HG03135 (cell line): ENCODE results near the gene LYZ.

ENCODE experiments used
- ATAC-seq: cut with Tn5 transposase; IDR thresholded peaks from one replicate; pipeline ENCODE4 v1.9.1; 2021; ENCODE audit warnings: mild to moderate bottlenecking, moderate library complexity; ENCODE audit not compliant: unreplicated experiment

LYZ gene

DNA sequence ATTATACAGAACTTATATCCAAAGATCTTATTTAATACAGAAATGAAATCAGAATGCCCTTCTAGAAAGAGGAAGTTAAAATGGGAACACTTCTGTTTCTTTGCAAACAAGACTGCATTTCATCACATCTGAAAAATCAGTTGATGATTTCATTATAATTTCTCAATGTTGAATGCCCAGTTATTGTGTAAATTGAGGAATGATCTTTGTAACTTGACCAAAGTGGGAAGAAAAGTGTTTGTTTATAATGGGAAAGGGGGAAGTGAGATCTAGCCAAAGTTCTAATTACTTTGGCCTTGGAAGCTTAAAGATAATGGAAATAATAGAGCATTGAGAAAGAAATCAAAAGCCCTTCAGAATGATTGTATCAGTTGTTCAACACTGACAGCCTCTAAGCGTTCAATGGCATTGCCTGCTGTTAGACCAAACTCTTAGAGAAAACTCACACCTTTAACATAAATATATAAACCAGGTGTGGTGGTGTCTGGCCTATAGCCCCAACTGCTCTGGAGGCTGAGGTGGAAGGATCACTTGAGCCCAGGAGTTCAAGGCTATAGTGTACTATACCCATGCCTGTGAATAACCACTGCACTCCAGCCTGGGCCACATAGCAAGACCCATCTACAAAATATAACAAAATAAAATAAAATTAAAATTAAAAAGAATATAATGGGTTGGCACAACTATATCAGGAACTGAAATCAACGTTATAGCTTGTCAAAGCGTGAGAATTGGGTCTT lies 9.9 kb upstream of the LYZ start:
- no peak for ATAC-seq

DNA sequence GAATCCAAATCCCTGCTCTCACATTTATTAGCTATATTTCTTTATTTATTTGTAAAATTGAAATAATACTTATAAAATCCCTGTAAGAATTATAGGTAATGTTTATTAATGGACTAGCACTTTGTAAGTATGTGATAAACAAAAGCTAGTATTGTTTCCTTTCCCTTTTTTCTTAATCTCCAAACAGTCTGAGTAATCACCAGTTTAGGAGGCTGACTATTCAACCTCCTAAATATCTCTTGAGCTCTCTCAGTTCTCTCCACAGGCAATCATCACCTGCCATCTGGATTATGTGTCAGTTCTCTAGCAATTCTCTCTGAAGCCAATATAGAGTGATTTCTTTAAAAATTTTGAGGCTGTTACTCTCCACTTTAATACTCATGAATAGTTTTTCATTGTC lies 9.2 kb upstream of the LYZ start:
- no peak for ATAC-seq

DNA sequence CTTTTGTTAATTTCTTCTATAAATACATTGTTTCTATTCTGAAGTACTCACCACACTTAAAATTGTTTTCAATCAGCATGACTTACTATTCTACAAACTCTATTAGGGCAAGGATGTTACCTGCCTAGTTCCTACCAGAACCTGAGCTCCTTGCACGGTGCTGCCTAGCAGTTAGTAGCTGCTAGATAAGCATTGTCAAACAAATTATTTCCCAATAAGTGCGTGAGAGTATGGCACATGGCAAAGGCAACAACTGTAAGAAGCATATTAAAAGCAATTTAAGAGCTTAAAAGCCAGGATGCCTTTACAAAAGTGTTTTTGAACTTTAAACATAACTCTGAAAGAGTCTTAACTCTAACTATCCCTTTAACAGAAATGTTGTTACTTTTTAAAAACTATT lies 8.2 kb upstream of the LYZ start:
- no peak for ATAC-seq

DNA sequence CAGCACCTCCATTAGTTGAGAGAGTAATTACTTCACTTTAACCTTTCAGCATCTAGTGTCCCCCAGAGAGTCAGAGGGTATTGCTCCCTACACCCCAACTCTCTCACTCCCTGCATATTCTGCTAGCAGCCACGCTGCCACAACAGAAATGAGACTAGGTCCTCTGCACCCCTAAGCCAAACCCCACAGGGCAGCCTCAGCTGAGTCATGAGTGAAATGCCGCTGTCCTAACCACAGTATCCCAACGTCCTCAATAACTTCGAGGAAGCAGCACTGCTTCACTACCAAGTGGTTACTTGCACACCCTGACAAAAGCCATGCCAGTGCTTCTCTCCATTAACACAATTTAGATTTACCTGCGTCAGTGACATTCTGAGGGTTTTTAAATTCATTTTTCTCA lies 6.9 kb upstream of the LYZ start:
- no peak for ATAC-seq

DNA sequence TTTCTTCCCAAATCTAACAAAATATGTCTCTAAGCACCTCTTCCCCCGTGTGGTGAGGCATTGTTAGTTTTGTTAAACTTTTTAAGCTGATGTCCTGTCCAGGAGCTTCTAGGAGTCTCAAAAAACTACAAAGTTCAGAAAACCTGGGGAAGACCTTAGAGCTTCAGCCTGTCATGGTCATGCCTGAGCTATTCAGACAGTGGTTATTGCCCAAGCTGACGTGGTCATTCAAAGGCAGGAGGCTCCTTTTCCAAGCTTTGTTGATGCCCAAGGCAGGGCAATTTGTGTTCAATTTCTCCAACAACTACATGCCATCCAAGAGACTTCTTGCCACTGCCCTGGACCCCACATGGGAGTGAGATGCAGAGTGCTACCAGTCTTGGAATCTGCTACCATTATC lies 5.8 kb upstream of the LYZ start:
- no peak for ATAC-seq

DNA sequence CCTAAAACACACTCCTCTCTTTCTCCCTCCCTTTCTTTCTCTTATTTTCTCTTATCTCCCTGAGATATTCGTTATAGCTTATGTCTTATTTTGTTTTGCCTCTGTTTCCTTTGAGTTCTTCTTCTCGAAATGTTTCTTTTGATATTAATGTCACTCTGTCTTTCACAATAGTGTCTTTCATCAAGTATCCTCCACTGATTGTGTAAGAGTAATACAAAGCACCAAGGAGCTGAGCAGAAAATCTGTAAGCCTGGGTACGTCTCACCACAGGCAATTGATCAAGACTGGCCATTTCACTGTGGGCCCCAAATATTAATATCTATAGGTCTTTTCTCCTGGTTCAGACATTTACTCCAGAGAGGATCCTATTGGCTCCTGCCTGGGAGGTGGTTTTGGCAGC lies 4.8 kb upstream of the LYZ start:
- ATAC-seq, result no peak

DNA sequence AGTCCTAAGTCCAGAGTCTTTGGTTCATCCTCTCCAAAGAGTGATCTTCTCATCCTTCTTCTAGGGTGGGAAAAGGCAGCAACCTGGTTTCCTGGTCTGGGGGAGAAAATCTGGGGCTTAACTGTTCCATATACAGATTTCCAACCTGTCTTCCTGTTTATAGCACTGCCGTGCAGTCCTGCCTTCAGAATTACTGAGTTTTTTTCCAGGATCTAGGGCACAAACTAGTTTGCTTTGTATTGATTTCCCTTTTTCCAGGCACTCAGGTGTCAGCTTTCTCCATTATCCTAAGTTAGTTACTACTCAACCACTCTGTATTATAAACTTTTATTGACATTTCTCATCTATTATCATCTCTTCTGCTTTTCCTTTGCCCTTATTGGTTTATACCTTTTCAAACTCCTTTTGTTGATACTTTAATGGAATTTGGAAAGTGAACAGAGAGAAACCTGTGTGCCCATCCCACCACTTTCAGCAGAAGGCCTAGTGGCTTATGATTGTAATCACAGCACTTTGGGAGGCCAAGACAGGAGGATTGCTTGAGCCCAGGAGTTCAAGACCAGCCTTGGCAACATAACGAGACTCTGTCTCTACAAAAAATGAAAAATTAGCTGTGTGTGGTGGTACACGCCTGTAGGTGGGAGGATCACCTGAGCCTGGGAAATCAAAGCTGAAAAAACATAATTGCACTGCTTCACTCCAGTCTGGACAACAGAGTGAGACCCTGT lies 4.1 kb upstream of the LYZ start:
- ATAC-seq, result no peak

DNA sequence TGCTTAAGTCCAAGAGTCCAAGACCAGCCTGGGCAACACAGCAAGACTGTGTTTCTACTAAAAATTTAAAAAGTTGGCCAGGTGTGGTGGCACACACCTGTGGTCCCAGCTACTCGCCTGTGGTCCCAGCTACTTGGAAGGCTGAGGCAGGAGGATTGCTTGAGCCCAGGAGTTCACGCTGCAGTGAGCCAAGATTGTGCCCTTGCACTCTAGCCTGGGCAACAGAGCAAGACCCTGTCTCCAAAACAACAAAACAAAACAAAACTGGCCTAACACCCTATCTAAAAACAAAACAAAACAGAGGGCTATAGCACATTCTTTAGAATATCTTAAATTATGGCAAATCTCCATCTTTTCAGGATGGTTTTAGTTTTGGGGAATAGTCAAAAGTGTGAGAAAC lies 3.1 kb upstream of the LYZ start:
- no peak for ATAC-seq

DNA sequence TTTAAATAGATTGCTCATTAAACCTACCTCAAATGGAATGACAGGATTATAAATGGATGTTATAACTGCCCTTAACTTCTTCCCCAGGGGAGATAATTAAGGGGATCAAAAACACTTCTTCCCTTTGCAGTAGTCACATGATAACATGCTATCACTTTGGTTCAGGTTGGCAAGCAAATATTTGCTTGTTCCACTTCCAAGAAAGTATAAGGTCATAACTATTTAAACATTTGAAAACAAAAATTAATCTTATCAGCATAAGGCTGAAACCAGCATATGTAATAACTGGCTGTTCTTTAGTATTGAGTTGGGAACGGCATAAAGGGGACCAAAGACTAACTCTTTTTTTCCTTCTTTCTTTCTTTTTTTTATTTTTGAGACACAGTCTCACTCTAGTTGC lies 2.4 kb upstream of the LYZ start:
- ATAC-seq, result no peak

DNA sequence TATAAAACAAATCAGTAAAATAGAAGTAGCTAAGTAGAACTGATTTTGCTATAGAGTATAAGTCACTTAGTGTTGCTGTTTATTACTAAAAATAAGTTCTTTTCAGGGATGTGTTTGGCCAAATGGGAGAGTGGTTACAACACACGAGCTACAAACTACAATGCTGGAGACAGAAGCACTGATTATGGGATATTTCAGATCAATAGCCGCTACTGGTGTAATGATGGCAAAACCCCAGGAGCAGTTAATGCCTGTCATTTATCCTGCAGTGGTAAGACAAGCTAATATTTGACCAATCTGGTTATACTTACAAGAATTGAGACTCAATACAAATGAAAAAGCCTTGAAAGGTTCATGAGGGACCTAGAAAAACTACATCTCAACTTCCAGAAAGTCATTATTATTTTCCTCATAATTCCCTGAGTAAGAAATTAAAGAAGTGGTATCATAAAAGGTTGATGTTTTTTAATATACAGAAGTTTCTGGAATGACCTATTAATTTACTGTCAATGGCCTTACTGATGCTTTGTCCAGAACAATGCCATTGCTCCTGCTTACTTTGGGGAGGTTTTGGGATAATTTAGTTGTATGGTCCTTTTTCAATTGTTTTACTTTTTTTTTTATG lies 1.9 kb downstream of the LYZ start:
- ATAC-seq, result no peak

DNA sequence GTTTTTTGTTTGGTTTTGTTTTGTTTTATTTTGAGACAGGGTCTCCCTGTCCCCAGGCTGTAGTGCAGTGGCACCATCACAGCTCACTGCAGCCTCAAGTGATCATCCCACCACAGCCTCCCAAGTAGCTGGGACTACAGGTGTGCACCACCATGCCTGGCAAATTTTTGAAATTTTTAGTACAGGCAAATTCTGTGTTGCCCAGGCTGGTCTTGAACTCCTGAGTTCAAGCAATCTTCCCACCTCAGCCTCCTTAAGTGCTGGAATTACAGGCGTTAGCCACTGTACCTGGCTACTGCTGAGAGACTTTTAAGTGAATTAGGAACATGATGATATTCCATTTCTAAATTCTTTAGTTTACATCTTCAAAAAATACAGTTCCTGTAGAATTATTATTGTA lies 2.6 kb downstream of the LYZ start:
- ATAC-seq, result no peak

DNA sequence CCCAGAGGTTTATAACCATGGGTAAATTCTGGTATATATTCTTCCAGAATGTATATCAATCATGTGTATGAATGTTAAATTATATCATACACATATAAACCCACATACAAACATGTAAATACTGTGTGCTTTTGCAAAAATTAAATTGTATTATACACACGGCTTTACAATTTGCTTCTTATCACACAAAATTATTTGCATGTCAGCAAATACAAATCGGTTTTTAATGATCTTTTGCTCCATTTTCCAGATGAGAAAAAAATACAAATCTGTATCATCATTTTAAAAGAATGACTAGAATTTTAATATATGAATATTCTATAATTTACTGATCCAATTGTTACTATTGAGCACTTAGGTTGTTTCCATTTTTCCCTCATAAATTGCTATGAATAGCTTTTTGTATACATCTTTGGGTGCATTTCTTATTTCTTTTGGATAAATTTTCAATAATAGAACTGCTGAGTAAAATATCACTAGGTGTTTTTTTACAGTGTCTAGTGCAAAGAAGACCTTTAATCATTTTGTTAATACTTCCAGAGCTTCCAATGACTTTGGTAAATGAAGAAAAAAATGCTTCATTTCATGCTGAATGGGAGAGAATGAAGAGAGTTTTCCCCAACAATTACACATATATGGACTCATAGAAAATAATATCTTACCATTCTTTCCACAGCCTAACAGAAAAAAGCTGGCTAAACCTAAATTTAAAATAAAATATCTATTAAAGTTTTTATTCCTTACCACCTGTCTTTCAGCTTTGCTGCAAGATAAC lies 3.5 kb downstream of the LYZ start:
- no peak for ATAC-seq

DNA sequence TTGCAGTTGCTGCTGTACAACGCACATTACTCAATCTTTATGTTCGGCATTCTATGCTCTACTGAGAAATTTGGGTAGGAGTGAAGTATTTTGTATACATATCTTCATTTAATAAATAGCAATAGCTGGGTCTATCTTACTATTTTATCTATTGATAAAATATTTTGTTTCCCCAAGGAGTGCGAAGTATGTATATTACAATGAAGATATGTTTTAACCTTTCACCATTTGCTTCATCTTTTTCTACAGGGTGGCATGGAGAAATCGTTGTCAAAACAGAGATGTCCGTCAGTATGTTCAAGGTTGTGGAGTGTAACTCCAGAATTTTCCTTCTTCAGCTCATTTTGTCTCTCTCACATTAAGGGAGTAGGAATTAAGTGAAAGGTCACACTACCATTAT lies 4.7 kb downstream of the LYZ start:
- no peak for ATAC-seq

DNA sequence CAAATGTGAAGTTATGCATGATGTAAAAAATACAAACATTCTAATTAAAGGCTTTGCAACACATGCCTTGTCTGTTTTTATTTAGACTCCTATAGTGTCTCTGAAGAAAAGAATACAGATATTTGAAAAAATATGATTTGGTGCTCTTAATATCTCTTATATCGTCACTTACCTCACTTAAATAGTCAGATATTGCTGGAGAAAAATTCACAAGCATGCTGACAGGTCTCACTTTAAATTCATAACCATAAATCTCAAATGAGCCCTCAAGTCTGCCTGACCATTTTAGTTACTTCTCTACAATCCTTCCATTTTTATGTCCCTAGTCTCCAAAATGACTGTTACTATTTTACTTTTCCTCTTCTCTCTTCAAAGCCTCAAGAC lies 6.0 kb downstream of the LYZ start:
- ATAC-seq, result no peak

DNA sequence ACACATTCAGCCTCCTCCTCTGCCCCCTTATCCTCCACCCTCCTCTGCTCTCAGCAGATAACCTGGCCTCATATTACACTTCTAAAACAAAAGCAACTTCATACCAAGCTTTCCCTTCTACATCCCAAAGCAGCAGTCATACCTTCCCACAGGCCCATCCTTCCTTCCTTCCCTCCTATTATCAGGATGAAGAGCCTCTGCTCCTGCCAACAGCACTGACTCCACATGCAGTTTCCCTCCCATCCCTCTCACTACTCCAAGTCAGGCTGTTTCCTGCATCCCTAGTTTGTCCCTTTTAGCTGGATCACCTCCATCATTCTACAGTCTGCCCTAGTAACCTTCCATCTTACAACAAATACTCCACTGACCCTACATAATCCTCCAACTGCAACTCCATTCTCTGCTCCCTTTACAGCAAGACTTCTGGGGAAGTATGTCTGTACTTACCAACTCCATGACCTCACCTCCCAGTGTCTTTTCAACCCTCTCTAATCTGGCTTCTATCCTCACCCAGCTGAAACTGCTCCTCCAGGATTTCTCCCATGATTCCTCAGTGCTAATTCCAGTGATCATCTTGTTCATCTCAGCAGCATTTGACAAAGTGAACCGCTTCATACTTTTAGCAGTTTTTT lies 6.5 kb downstream of the LYZ start:
- no peak for ATAC-seq

DNA sequence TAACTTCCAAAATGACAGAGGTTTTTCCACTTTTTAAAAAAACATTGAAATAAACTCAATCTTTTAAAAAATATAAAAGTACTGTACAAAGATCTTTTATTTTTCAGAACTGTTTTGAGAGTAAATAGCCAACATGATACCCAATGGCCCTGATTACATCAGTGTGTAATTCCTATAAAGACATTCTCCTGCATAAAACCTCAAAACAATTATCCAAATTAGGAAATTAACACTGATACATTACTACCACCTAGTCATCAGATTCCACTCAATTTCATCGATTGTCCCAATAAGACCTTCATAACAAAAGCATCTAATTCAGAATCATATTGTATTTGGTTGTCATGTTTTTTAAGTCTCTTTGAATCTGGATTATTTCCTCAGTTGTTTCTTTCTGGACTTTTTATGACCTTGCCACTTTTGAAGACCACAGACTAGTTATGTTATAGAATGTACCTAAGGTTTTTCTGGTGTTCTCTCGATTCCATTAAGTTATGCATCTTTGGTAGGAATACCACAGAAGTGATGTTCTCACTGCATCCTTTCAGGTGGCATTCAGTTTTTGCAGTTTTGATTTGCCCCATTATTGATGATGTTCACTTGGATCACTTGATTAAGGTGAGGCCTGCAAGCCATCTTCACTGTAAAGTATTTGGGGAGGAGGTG lies 7.3 kb downstream of the LYZ start:
- ATAC-seq, result no peak

DNA sequence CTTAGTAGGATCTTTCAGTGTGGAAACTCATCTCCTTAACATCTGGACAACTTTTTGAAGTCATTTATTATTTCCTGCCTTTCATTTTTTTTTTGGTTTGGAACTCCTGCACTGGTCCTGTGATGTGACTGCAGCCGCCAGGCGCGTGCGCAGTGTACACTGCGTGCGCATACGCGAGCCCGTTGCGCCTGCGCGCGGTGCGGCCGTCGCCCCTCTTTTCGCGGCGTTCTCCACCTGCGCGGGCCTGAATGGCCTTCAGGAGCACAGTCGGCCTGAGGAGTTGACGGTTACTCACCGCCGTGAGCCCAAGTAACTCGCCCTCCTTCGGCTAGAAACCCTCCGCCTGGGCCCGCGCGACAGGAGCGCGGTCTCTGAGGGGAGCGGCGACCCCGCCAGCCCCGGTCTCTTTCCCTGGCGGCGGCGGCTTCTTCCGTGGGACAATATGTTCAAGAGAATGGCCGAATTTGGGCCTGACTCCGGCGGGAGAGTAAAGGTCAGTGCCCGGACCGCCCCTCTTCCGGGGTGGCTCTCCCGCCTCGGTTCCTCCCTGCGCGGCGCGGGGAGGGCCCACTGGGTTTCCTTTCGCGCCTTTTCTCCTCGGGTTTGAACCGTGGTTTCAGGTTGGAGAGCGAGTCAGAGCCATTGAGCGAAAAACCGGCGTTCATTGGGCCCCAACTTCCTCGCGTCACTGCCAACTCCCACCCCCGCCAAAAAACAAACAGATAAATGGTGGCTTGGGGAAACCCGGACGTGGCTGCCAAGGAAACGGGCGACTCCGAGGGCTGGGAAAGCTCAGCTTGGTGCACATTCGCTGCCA lies 11.6 kb downstream of the LYZ start, which contains the start of gene YEATS4:
Gene YEATS4, plus strand, starts transcription at position 213 of the 817 bp plus-strand sequence. Its CDS starts 230 bp downstream, at position 443.
- peak; percentile 79 for ATAC-seq

DNA sequence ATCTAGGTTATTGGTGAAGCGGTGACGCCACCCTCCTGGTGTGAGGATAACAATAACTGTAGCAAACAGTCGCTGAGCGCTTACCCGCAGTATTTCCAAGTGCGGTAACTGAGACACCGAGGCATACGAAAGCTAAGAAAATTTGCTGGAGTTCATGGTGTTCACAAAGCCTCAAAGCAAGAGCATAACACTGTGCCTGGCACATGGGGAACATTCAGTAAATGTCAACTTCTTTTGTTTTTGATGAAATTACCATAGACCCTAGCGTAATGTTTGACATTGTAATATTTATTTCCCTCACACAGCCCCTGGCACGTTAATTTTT lies 12.1 kb downstream of the LYZ start:
- no peak for ATAC-seq

DNA sequence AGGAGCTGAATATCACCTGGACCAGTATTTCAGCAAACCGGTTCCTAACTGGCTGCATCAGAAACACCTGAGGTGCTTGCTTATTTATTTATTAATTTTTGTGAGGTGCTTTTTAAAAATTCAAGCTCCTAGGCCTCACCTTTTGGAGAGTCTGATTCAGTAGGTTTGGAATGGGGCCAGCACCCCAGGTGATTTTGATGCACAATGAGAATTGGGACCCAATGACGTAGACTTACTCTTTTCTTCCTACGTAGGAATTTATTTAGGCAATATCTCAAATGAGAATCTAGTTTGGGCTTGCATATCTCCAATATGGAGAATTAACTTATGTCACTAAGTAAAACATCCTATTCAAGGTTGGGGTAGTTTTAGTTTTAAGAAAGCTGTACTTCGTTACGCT lies 18.6 kb downstream of the LYZ start:
- ATAC-seq, result no peak

DNA sequence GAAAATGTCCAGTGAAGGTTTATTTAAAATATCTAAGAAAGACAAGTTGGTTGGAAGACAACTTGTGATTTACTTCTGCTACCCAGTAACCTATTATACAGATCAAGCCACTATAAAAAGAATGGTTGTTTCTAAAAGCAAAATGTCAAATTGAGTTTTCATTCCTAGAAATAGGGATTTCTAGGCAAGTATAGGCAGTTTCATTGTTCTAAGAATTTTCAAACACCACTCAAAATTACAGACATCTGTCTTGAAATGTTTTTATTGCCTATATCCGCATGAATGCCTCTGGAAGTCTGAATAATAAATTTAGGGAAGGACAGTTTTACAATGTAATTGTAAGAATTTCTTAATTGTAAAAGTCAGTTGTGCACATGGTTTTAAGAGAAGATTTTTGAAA lies 20.0 kb downstream of the LYZ start:
- no peak for ATAC-seq
